ENCODE data around the gene CAMK1D.

CAMK1D gene

DNA sequence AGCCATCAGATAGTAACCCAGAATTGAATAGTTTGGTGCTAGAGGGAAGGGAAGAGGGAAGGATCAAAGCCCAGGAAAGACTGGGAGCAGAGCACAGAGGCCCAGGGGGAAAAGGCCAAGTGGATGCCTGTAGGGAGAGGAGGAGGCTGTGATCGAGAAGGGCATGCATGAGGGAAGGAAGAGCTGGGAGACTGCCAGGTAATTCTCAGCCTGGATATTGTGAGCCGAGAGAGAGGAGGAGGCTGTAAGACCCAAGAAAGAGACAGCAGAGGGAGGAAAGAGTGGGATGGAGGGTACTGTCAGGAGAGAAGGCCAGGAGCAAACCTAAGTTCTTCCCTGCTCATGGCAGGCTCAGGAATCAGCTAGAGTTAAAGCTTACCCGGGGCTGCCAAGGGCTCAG, 474.0 kb downstream of the CAMK1D start:
- TF ChIP-seq, protein P1, sequence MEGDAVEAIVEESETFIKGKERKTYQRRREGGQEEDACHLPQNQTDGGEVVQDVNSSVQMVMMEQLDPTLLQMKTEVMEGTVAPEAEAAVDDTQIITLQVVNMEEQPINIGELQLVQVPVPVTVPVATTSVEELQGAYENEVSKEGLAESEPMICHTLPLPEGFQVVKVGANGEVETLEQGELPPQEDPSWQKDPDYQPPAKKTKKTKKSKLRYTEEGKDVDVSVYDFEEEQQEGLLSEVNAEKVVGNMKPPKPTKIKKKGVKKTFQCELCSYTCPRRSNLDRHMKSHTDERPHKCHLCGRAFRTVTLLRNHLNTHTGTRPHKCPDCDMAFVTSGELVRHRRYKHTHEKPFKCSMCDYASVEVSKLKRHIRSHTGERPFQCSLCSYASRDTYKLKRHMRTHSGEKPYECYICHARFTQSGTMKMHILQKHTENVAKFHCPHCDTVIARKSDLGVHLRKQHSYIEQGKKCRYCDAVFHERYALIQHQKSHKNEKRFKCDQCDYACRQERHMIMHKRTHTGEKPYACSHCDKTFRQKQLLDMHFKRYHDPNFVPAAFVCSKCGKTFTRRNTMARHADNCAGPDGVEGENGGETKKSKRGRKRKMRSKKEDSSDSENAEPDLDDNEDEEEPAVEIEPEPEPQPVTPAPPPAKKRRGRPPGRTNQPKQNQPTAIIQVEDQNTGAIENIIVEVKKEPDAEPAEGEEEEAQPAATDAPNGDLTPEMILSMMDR (IDR thresholded peaks at IDR 0.05; ENCODE audit: low read depth, low read length), result no peak
- DNase-seq (ENCODE audit: low read depth in 2 of 2), result no peak
- H3K4me3 ChIP-seq (replicated peaks in 1 of 2; ENCODE audit: low read depth in 2 of 2, low read length in 2 of 2), result no peak overlapping the region

DNA sequence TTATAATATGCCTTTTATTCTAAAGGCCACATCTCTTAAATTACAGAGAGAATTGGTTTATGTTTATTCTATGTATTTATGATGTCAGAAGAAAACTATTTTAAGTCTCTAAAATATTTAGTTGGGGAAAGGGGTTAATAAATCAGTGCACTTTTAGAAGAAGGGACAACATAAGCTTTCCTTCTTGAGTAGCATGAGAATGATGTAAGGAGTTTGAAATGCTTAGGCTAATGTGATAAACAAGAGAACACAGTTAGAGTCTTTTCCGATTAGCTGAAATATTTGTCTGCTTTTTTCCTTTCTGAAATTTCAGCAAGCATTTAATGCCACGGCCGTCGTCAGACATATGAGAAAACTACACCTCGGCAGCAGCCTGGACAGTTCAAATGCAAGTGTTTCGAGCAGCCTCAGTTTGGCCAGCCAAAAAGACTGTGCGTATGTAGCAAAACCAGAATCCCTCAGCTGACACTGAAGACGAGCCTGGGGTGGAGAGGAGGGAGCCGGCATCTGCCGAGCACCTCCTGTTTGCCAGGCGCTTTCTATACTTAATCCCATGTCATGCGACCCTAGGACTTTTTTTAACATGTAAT, 476.0 kb downstream of the CAMK1D start:
- TF ChIP-seq, protein P1 (IDR thresholded peaks at IDR 0.05; ENCODE audit: low read depth, low read length), result no peak
- no peak overlapping the region for H3K4me3 ChIP-seq (replicated peaks in 1 of 2; ENCODE audit: low read depth in 2 of 2, low read length in 2 of 2)
- peak in 1 of 2 donors; percentile 20 for DNase-seq (ENCODE audit: low read depth in 2 of 2)

DNA sequence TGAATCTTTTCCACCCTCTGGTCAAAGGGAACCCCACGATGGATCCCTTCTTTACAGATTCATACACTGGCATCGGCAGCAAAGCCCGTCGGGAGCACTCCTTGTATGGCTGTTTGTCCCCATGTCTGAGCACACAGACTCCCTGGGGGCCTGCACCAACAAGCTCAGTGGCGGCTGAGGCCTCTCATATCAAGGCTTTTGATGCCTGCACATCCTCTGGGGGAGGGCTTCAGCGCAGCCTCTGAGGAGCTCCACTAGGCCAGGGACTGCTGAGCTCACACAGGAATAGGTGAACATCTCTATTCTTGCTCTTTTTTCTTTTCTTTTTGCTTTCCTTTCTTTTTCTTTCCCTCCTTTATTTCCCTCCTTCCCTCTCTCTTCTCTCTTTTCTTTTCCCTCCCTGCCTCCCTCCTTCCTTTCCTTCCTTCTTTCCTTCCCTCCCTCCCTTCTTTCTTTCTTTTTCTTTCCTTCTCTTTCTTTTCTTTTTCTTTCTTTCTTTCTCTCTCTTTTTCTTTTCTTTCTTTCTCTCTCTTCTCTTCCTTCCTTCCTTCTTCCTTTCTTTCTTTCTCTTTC, 477.5 kb downstream of the CAMK1D start:
- DNase-seq (ENCODE audit: low read depth in 2 of 2), result no peak
- TF ChIP-seq, protein P1 (IDR thresholded peaks at IDR 0.05; ENCODE audit: low read depth, low read length), result no peak
- H3K4me3 ChIP-seq (replicated peaks in 1 of 2; ENCODE audit: low read depth in 2 of 2, low read length in 2 of 2), result no peak overlapping the region

DNA sequence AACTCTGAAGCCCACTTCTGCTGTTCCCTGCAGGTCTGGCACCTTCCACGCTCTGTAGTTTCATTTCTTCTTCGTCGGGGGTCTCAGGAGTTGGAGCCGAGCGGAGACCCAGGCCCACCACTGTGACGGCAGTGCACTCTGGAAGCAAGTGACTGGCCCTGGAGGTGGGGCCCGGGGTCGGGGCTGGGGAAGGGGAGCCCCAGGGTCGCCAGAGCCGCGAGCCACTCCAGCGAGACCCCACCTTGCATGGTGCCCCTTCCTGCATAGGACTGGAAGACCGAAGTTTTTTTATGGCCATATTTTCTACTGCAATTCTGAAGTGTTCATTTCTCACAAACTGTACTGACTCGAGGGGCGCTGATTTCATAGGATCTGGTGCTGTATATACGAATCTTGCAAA, 479.4 kb downstream of the CAMK1D start:
- no peak for DNase-seq (ENCODE audit: low read depth in 2 of 2)
- no peak overlapping the region for H3K4me3 ChIP-seq (replicated peaks in 1 of 2; ENCODE audit: low read depth in 2 of 2, low read length in 2 of 2)
- TF ChIP-seq, protein P1 (IDR thresholded peaks at IDR 0.05; ENCODE audit: low read depth, low read length), result no peak

DNA sequence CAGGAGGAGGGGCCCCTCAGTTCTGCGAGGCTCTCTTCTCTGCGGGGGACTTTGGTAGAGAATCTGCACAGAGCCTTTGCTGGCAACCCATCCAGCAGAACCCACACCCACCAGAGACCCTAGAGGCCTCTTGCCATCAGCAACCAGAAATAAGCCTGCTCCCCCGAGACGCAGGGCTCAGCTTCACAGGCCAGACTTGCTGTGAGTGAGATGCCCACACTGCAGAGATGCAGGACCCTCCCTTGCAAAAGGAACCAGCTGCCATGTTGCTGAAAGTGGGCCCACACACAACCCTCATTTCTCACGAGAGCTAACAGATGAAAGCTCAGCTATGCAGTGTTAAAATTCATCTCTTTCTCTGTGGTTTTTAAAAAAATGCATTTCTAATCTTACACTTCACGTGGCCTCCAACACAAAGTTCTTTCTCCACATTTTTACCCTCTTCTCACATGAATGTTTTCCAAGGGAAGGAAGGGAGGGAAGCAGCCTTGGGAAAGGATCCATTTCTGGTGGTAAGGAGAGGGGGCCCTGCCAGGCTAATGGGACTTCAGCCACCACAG, 480.6 kb downstream of the CAMK1D start:
- no peak overlapping the region for H3K4me3 ChIP-seq (replicated peaks in 1 of 2; ENCODE audit: low read depth in 2 of 2, low read length in 2 of 2)
- TF ChIP-seq, protein P1 (IDR thresholded peaks at IDR 0.05; ENCODE audit: low read depth, low read length), result no peak
- DNase-seq (ENCODE audit: low read depth in 2 of 2), result peak in 1 of 2 donors; percentile 17

DNA sequence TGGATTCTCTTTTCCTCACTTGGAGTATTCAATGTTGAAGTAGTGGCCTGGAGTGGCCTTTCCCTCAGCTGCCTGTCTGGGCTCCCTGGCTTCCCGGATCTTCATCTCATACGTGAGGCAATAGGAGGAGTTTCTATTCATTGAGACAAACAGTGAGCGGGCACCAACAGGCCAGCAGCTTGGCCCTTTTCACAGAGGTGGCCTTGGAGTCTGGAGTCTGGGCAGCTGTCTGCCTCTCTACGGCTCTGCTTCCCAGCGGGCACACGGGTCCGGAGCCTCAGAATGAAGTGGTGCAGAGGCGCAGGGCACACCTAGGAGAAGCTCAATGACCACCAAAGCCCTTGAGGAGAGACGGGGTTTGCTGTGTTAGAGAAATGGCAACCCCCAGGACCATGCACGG, 482.7 kb downstream of the CAMK1D start:
- no peak for DNase-seq (ENCODE audit: low read depth in 2 of 2)
- TF ChIP-seq, protein P1 (IDR thresholded peaks at IDR 0.05; ENCODE audit: low read depth, low read length), result no peak
- no peak overlapping the region for H3K4me3 ChIP-seq (replicated peaks in 1 of 2; ENCODE audit: low read depth in 2 of 2, low read length in 2 of 2)
